Natural killer cell (primary cell): Measurements from ENCODE around the gene PCDHA7. TPM values are rescaled to one million over a fixed set of nuclear protein-coding genes. Genes with fewer than 3 reads are reported as not detected.
"Not testable (repeated sequence)": the region's sequence is repeated elsewhere in the genome, so short reads cannot be mapped to it uniquely, and the experiment has no call there.

Experiments
- ATAC-seq, 3 donors: fragments of 150-1000 bp in 2 of 3; fragments of 200-7000 bp in 1 of 3; cut with Tn5 transposase; 1 replicate in 1 of 3; 2 replicates in 2 of 3; pipeline ENCODE4 v1.10.0; 2021; ENCODE audit warnings: mild to moderate bottlenecking in 2 of 3, moderate library complexity in 2 of 3
- DNase-seq, 2 donors: peaks; one replicate each; pipeline versions ENCODE4 v3.0.0 to v3.0.0-alpha.2; 2013 to 2021; ENCODE audit warnings: mixed read lengths in 1 of 2
- H3K27ac ChIP-seq: one replicate; pipeline ENCODE4 v1.5.1; 2013; ENCODE audit warnings: mild to moderate bottlenecking, low read length
- H3K27me3 ChIP-seq: one replicate; pipeline ENCODE4 v1.6.1; 2013; ENCODE audit warnings: low read length; ENCODE audit not compliant: control insufficient read depth, insufficient read depth
- H3K36me3 ChIP-seq: one replicate; pipeline ENCODE4 v1.6.1; 2013; ENCODE audit warnings: low read length; ENCODE audit not compliant: control insufficient read depth, insufficient read depth
- H3K4me1 ChIP-seq: one replicate; pipeline ENCODE4 v1.6.1; 2013; ENCODE audit warnings: low read length; ENCODE audit not compliant: control insufficient read depth, insufficient read depth
- H3K4me3 ChIP-seq: one replicate; pipeline ENCODE4 v1.5.1; 2013; ENCODE audit warnings: low read length
- H3K9me3 ChIP-seq: one replicate; pipeline ENCODE4 v1.6.1; 2013; ENCODE audit warnings: low read length; ENCODE audit not compliant: control insufficient read depth, insufficient read depth
- H3K27ac Mint-ChIP-seq, 2 donors: one replicate each; pipeline ENCODE4 v1.8.0; 2022; ENCODE audit warnings: mild to moderate bottlenecking in 2 of 2, mixed read lengths in 2 of 2, moderate library complexity in 1 of 2
- H3K27me3 Mint-ChIP-seq, 2 donors: one replicate each; pipeline ENCODE4 v1.8.0; 2022; ENCODE audit warnings: low read depth in 2 of 2, mixed read lengths in 2 of 2
- H3K36me3 Mint-ChIP-seq: one replicate; pipeline ENCODE4 v1.8.0; 2022; ENCODE audit warnings: mixed read lengths
- H3K4me1 Mint-ChIP-seq, 2 donors: one replicate each; pipeline ENCODE4 v1.8.0; 2022; ENCODE audit warnings: mixed read lengths in 2 of 2
- H3K4me3 Mint-ChIP-seq: one replicate; pipeline ENCODE4 v1.8.0; 2022; ENCODE audit warnings: mild to moderate bottlenecking, moderate library complexity, mixed read lengths
- H3K9me3 Mint-ChIP-seq, 2 donors: one replicate each; pipeline ENCODE4 v1.8.0; 2022; ENCODE audit warnings: mixed read lengths in 2 of 2
- WGBS: methylation state at CpG from one replicate; pipeline ENCODE4 v1.1.7; 2013; ENCODE audit warnings: missing lambda C conversion rate; ENCODE audit not compliant: insufficient coverage; 5-methylcytosine and 5-hydroxymethylcytosine counted together
- intact Hi-C: fragments of 100-400 bp; cut with micrococcal nuclease; formaldehyde crosslinking; loops from one replicate; pipeline ENCODE4 v1.14.2; 2022
- total RNA-seq, 4 donors: library from RNA; stranded (reverse); fragments of 120-200 nt in 1 of 4; gene quantifications; one replicate each; pipeline versions ENCODE4 v1.2.3 to v1.2.4, GENCODE V29; 2013 to 2022
- TF ChIP-seq, protein P1 (sequence below): fragments of 200-600 bp; IDR thresholded peaks from one replicate; pipeline ENCODE4 v1.8.0; 2022; ENCODE audit warnings: antibody characterized with exemption

The PCDHA7 gene
- total RNA-seq, 3 donors from 2014 or later (not counting 1 experiment from before 2014, with no cell fraction given) = not detected

GRCh38 chr5:140842798-140843733, 9.0 kb downstream of the PCDHA7 start:
- no peaks in the 10 kb centered on the region for H3K36me3 ChIP-seq
- WGBS = 56% methylated on average over 87 of the region's 87 CpGs
- peaks cover 0 to 6% of the 10 kb centered on the region in 2 donors for H3K27me3 Mint-ChIP-seq

GRCh38 chr5:140848139-140849102, 14.4 kb downstream of the PCDHA7 start, which contains the start of gene PCDHA9:
Gene PCDHA9 (plus strand): TSS chr5:140848382. CDS start chr5:140848496, 114 bp downstream.
- peaks cover 12% of the 10 kb centered on the region for H3K9me3 ChIP-seq
- H3K27me3 ChIP-seq, intact Hi-C loops, H3K27ac ChIP-seq, H3K27me3 Mint-ChIP-seq, H3K27ac Mint-ChIP-seq, ATAC-seq, H3K36me3 Mint-ChIP-seq, H3K4me3 Mint-ChIP-seq, H3K4me1 Mint-ChIP-seq, H3K36me3 ChIP-seq, DNase-seq, H3K4me3 ChIP-seq, H3K4me1 ChIP-seq, H3K9me3 Mint-ChIP-seq: not testable (repeated sequence)
- 28% methylated on average over 35 of the region's 48 CpGs for WGBS

More at GRCh38 chr5:140842798-140843733, 9.0 kb downstream of the PCDHA7 start:
- Mint-ChIP-seq H3K36me3 (no peaks in the 10 kb centered on the region), H3K9me3 (peaks cover 0 to 2% of the 10 kb centered on the region in 2 donors), H3K27ac (no peak overlapping the region), H3K4me1 (no peaks in the 10 kb centered on the region), H3K4me3 (no peak overlapping the region)
- intact Hi-C loops = no loop called here
- H3K9me3 ChIP-seq = peaks cover 15% of the 10 kb centered on the region
- no peak for ATAC-seq
- TF ChIP-seq, protein P1, sequence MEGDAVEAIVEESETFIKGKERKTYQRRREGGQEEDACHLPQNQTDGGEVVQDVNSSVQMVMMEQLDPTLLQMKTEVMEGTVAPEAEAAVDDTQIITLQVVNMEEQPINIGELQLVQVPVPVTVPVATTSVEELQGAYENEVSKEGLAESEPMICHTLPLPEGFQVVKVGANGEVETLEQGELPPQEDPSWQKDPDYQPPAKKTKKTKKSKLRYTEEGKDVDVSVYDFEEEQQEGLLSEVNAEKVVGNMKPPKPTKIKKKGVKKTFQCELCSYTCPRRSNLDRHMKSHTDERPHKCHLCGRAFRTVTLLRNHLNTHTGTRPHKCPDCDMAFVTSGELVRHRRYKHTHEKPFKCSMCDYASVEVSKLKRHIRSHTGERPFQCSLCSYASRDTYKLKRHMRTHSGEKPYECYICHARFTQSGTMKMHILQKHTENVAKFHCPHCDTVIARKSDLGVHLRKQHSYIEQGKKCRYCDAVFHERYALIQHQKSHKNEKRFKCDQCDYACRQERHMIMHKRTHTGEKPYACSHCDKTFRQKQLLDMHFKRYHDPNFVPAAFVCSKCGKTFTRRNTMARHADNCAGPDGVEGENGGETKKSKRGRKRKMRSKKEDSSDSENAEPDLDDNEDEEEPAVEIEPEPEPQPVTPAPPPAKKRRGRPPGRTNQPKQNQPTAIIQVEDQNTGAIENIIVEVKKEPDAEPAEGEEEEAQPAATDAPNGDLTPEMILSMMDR = no peak
- H3K27ac ChIP-seq = no peak overlapping the region
- H3K4me1 ChIP-seq = no peaks in the 10 kb centered on the region
- peaks cover 6% of the 10 kb centered on the region for H3K27me3 ChIP-seq
- no peak overlapping the region for H3K4me3 ChIP-seq
- DNase-seq = no peak

DNA sequence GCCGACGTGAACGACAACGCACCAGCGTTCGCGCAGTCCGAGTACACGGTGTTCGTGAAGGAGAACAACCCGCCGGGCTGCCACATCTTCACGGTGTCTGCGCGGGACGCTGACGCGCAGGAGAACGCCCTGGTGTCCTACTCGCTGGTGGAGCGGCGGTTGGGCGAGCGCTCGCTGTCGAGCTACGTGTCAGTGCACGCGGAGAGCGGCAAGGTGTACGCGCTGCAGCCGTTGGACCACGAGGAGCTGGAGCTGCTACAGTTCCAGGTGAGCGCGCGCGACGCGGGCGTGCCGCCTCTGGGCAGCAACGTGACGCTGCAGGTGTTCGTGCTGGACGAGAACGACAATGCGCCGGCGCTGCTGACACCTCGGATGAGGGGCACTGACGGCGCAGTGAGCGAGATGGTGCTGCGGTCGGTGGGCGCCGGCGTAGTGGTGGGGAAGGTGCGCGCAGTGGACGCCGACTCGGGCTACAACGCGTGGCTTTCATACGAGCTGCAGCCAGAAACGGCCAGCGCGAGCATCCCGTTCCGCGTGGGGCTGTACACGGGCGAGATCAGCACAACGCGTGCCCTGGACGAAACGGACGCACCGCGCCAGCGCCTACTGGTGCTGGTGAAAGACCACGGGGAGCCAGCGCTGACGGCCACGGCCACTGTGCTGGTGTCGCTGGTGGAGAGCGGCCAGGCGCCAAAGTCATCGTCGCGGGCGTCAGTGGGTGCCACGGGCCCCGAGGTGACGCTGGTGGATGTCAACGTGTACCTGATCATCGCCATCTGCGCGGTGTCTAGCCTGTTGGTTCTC, 16.0 kb downstream of the PCDHA7 start:
- H3K4me3 ChIP-seq, intact Hi-C loops, DNase-seq, H3K36me3 ChIP-seq, ATAC-seq, H3K4me1 ChIP-seq, H3K9me3 Mint-ChIP-seq, H3K27ac Mint-ChIP-seq, H3K36me3 Mint-ChIP-seq, H3K27me3 Mint-ChIP-seq, H3K4me3 Mint-ChIP-seq, H3K27ac ChIP-seq, H3K4me1 Mint-ChIP-seq, H3K27me3 ChIP-seq: not testable (repeated sequence)
- WGBS = 53% methylated on average over 101 of the region's 101 CpGs
- H3K9me3 ChIP-seq = peaks cover 11% of the 10 kb centered on the region
